Measurements from ENCODE around the gene FUT6. TPM values are rescaled to one million over a fixed set of nuclear protein-coding genes. Genes with fewer than 3 reads are reported as not detected.
A peak's percentile ranks its signal among the peaks of the same experiment; 100 is the strongest.
"Not testable (repeated sequence)": the region's sequence is repeated elsewhere in the genome, so short reads cannot be mapped to it uniquely, and the experiment has no call there.

FUT6 gene
- total and polyA plus RNA-seq, 2 donors (not counting 1 experiment from before 2014, with no cell fraction given): not detected

DNA sequence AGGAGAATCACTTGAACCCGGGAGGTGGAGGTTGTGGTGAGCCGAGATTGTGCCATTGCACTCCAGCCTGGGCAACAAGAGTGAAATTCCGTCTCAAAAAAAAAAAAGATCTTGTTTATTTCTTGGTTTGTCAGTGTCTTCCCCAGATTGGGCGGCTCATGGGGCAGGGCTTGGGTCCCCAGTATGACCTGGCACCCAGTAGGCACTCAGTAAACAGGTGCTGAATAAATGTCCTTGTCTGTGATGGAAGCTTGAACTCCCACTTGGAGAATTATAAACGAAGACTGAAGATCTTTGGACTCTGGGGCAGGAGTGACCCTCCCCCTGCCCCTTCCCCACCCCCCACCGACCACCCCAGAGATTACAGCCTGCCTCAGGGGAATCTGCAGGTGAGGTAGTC, 40.7 kb upstream of the FUT6 start:
- Histone ChIP-seq H3K9ac (ENCODE audit: insufficient read depth, low read length) (no peak overlapping the region), H3K27me3 (ENCODE audit: control insufficient read depth, insufficient read depth, low read length) (no peaks in the 10 kb centered on the region), H3K27ac (ENCODE audit: insufficient read depth, low read length) (no peak overlapping the region), H4K20me1 (ENCODE audit: control insufficient read depth, extremely low read depth, insufficient read depth, low read length) (no peaks in the 10 kb centered on the region), H3K36me3 (ENCODE audit: control insufficient read depth, insufficient read depth, low read length) (no peaks in the 10 kb centered on the region), H2AFZ (ENCODE audit: low read length) (no peak overlapping the region), H3K79me2 (ENCODE audit: control insufficient read depth, insufficient read depth, low read length) (no peaks in the 10 kb centered on the region), H3K9me3 (ENCODE audit: control insufficient read depth, insufficient read depth, low read depth, low read length) (no peaks in the 10 kb centered on the region), H3K4me3 (replicated peaks in 1 of 4; ENCODE audit: control extremely low read depth in 1 of 4, insufficient read depth in 1 of 4, low read depth in 3 of 4, low read length in 4 of 4) (no peak overlapping the region), H3K4me1 (ENCODE audit: control insufficient read depth, extremely low read depth, insufficient read depth, low read length) (peaks cover 5% of the 10 kb centered on the region), H3K4me2 (ENCODE audit: extremely low read depth, insufficient read depth, low read length) (peak overlapping the region; percentile 64)
- no peak for DNase-seq (ENCODE audit: low read depth in 2 of 2)
- TF ChIP-seq EZH2 (IDR thresholded peaks at IDR 0.05; ENCODE audit: low read length, missing control alignments): no peak

DNA sequence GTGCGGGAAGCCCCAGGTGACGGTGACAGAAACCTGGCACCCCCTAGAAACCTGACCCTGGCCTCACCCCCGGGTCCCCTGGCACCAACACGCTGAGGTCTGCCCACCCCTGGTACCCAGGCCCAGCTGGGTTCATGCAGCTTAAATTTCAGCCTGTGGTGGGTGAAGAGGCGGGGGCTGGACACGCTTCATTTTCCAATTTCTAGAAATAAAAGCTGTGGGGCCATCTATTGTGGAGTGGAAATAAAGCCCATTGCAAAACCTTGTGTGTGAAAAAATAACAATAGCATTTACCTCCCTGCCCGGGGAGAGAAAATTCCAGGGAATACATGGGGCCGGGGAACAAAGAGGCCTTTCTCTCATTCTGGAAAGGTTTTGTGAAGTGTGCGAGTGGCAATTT, 38.4 kb upstream of the FUT6 start:
- no peak for DNase-seq (ENCODE audit: low read depth in 2 of 2)
- Histone ChIP-seq H3K36me3 (ENCODE audit: control insufficient read depth, insufficient read depth, low read length) (no peaks in the 10 kb centered on the region), H3K9ac (ENCODE audit: insufficient read depth, low read length) (no peak overlapping the region), H3K9me3 (ENCODE audit: control insufficient read depth, insufficient read depth, low read depth, low read length) (no peaks in the 10 kb centered on the region), H3K4me1 (ENCODE audit: control insufficient read depth, extremely low read depth, insufficient read depth, low read length) (peaks cover 5% of the 10 kb centered on the region), H3K4me2 (ENCODE audit: extremely low read depth, insufficient read depth, low read length) (no peak overlapping the region), H4K20me1 (ENCODE audit: control insufficient read depth, extremely low read depth, insufficient read depth, low read length) (no peaks in the 10 kb centered on the region), H3K27ac (ENCODE audit: insufficient read depth, low read length) (no peak overlapping the region), H3K4me3 (replicated peaks in 1 of 4; ENCODE audit: control extremely low read depth in 1 of 4, insufficient read depth in 1 of 4, low read depth in 3 of 4, low read length in 4 of 4) (no peak overlapping the region), H3K79me2 (ENCODE audit: control insufficient read depth, insufficient read depth, low read length) (no peaks in the 10 kb centered on the region), H2AFZ (ENCODE audit: low read length) (no peak overlapping the region), H3K27me3 (ENCODE audit: control insufficient read depth, insufficient read depth, low read length) (no peaks in the 10 kb centered on the region)
- TF ChIP-seq, protein P1, sequence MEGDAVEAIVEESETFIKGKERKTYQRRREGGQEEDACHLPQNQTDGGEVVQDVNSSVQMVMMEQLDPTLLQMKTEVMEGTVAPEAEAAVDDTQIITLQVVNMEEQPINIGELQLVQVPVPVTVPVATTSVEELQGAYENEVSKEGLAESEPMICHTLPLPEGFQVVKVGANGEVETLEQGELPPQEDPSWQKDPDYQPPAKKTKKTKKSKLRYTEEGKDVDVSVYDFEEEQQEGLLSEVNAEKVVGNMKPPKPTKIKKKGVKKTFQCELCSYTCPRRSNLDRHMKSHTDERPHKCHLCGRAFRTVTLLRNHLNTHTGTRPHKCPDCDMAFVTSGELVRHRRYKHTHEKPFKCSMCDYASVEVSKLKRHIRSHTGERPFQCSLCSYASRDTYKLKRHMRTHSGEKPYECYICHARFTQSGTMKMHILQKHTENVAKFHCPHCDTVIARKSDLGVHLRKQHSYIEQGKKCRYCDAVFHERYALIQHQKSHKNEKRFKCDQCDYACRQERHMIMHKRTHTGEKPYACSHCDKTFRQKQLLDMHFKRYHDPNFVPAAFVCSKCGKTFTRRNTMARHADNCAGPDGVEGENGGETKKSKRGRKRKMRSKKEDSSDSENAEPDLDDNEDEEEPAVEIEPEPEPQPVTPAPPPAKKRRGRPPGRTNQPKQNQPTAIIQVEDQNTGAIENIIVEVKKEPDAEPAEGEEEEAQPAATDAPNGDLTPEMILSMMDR (conservative IDR thresholded peaks at IDR 0.05 in 1 of 2, IDR thresholded peaks at IDR 0.05 in 1 of 2; ENCODE audit: low read depth in 1 of 2, low read length in 2 of 2): no peak
- TF ChIP-seq EZH2 (IDR thresholded peaks at IDR 0.05; ENCODE audit: low read length, missing control alignments): no peak

DNA sequence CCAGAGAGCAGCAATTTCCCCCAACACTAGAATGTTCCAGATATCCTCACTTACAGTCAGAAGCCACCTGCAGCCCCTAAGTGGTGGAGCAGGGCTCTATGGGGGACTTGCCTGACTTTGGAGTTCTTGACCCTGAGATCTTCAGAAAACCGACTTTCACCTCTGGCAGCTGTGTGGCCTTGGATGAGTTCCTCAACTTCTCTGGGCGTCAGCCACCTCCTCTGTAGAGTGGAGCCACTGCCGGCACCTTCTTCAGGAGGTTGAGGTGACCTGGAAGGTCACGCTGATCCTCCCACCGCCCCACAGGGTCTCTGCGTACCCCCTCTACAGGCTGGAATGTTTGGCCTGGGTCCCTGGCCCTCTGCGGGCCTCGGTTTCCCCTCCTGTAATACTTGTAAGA, 37.9 kb upstream of the FUT6 start:
- no peaks in the 10 kb centered on the region for H4K20me1 ChIP-seq (ENCODE audit: control insufficient read depth, extremely low read depth, insufficient read depth, low read length)
- no peaks in the 10 kb centered on the region for H3K9me3 ChIP-seq (ENCODE audit: control insufficient read depth, insufficient read depth, low read depth, low read length)
- H3K27ac ChIP-seq (ENCODE audit: insufficient read depth, low read length): no peak overlapping the region
- no peaks in the 10 kb centered on the region for H3K27me3 ChIP-seq (ENCODE audit: control insufficient read depth, insufficient read depth, low read length)
- no peak for TF ChIP-seq EZH2 (IDR thresholded peaks at IDR 0.05; ENCODE audit: low read length, missing control alignments)
- TF ChIP-seq, protein P1 (conservative IDR thresholded peaks at IDR 0.05 in 1 of 2, IDR thresholded peaks at IDR 0.05 in 1 of 2; ENCODE audit: low read depth in 1 of 2, low read length in 2 of 2): no peak
- H3K4me3 ChIP-seq (replicated peaks in 1 of 4; ENCODE audit: control extremely low read depth in 1 of 4, insufficient read depth in 1 of 4, low read depth in 3 of 4, low read length in 4 of 4): no peak overlapping the region
- no peak overlapping the region for H3K9ac ChIP-seq (ENCODE audit: insufficient read depth, low read length)
- H2AFZ ChIP-seq (ENCODE audit: low read length): no peak overlapping the region
- DNase-seq (ENCODE audit: low read depth in 2 of 2): no peak
- H3K79me2 ChIP-seq (ENCODE audit: control insufficient read depth, insufficient read depth, low read length): no peaks in the 10 kb centered on the region
- no peaks in the 10 kb centered on the region for H3K36me3 ChIP-seq (ENCODE audit: control insufficient read depth, insufficient read depth, low read length)
- H3K4me2 ChIP-seq (ENCODE audit: extremely low read depth, insufficient read depth, low read length): no peak overlapping the region
- peaks cover 5% of the 10 kb centered on the region for H3K4me1 ChIP-seq (ENCODE audit: control insufficient read depth, extremely low read depth, insufficient read depth, low read length)

DNA sequence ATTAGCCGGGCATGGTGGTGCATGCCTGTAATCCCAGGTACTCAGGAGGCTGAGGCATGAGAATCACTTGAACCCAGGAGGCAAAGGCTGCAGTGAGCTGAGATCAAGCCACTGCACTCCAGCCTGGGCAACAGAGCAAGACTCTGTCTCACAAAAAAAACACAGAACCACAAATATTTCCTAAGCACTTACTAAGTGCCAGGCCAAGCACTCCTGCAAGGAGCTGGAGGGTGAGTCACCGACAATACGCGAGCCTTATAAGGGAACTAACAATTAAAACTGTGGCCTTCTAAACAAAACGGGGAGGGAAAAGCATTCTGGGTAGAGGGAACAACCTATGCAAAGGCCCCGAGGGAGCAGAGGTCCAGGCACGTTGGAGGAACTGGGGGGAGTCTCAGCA, 35.0 kb upstream of the FUT6 start:
- H3K36me3 ChIP-seq (ENCODE audit: control insufficient read depth, insufficient read depth, low read length); H3K79me2 ChIP-seq (ENCODE audit: control insufficient read depth, insufficient read depth, low read length); H4K20me1 ChIP-seq (ENCODE audit: control insufficient read depth, extremely low read depth, insufficient read depth, low read length); H3K4me1 ChIP-seq (ENCODE audit: control insufficient read depth, extremely low read depth, insufficient read depth, low read length); H3K4me2 ChIP-seq (ENCODE audit: extremely low read depth, insufficient read depth, low read length); H3K9me3 ChIP-seq (ENCODE audit: control insufficient read depth, insufficient read depth, low read depth, low read length); H3K9ac ChIP-seq (ENCODE audit: insufficient read depth, low read length); H2AFZ ChIP-seq (ENCODE audit: low read length); H3K27me3 ChIP-seq (ENCODE audit: control insufficient read depth, insufficient read depth, low read length); H3K27ac ChIP-seq (ENCODE audit: insufficient read depth, low read length); H3K4me3 ChIP-seq (replicated peaks in 1 of 4; ENCODE audit: control extremely low read depth in 1 of 4, insufficient read depth in 1 of 4, low read depth in 3 of 4, low read length in 4 of 4): not testable (repeated sequence)
- DNase-seq (ENCODE audit: low read depth in 2 of 2): peak; percentile 22 to 70
